SU-DHL-6 (cell line): ENCODE measurements around the gene FAM131B.

Experiments
- CTCF ChIP-seq: fragments of 200-600 bp; sonication (generic); IDR thresholded peaks from one replicate; pipeline ENCODE4 v1.5.1; 2017; ENCODE audit warnings: antibody characterized with exemption, mild to moderate bottlenecking, low read length, moderate library complexity; ENCODE audit not compliant: insufficient read depth, poor library complexity, severe bottlenecking
- EZH2phosphoT487 ChIP-seq: fragments of 200-600 bp; sonication (generic), shearing (Covaris generic); conservative IDR thresholded peaks from 2 replicates; pipeline ENCODE4 v1.6.1; 2018; ENCODE audit warnings: mild to moderate bottlenecking, antibody characterized with exemption, low read length, moderate library complexity, mixed read lengths

GRCh38 chr7:143351574-143351973 is 10.9 kb downstream of the FAM131B start:
- TF ChIP-seq CTCF (no peak), EZH2phosphoT487 (no peak)
